Mesothelial cell of epicardium (in vitro differentiated cells): ENCODE results near the gene CD300A. TPM values are rescaled to one million over a fixed set of nuclear protein-coding genes. Genes with fewer than 3 reads are reported as not detected.

Source experiments
- DNase-seq, 2 experiments: peaks; one replicate each; pipeline ENCODE4 v3.0.0; 2021; ENCODE audit warnings: low spot score in 2 of 2; ENCODE audit not compliant: unreplicated experiment in 2 of 2
- H3K27ac Mint-ChIP-seq: 2 replicates; pipeline ENCODE4 v1.8.0; 2021; ENCODE audit warnings: mixed read lengths
- H3K27me3 Mint-ChIP-seq: 2 replicates; pipeline ENCODE4 v1.8.0; 2021; ENCODE audit warnings: low read depth, mixed read lengths
- H3K36me3 Mint-ChIP-seq: 2 replicates; pipeline ENCODE4 v1.8.0; 2021; ENCODE audit warnings: mixed read lengths
- H3K4me1 Mint-ChIP-seq: 2 replicates; pipeline ENCODE4 v1.8.0; 2021; ENCODE audit warnings: mixed read lengths
- H3K4me3 Mint-ChIP-seq: 2 replicates; pipeline ENCODE4 v1.8.0; 2021; ENCODE audit warnings: mild to moderate bottlenecking, moderate library complexity, mixed read lengths
- H3K9me3 Mint-ChIP-seq: 2 replicates; pipeline ENCODE4 v1.8.0; 2021; ENCODE audit warnings: mixed read lengths
- CTCF ChIP-seq: fragments of 200-600 bp; sonication (generic); IDR thresholded peaks from one replicate; pipeline ENCODE4 v1.5.0; 2021; ENCODE audit warnings: antibody characterized with exemption; ENCODE audit not compliant: unreplicated experiment
- total RNA-seq: library from RNA; stranded (reverse); gene quantifications from 3 replicates; pipeline ENCODE4 v1.2.1, GENCODE V29; 2021

The CD300A gene
- total RNA-seq: not detected in 3 replicates

- Mint-ChIP-seq H3K9me3 (no peaks in the 10 kb centered on the region), H3K27ac (no peak within 1 kb of the TSS), H3K27me3 (peaks cover 25% of the 10 kb centered on the region), H3K4me1 (no peaks in the 10 kb centered on the region), H3K36me3 (no peaks in the 10 kb centered on the region), H3K4me3 (no peak within 1 kb of the TSS)
- DNase-seq: no peak
- no peak for TF ChIP-seq CTCF
These were observed at the start of gene CD300A for GRCh38 chr17:74466111-74466827. Gene CD300A (plus strand): TSS chr17:74466634. CDS start chr17:74466704, 70 bp downstream.

- Mint-ChIP-seq H3K36me3 (no peaks in the 10 kb centered on the region), H3K4me1 (peaks cover 4% of the 10 kb centered on the region), H3K27me3 (peaks cover 12% of the 10 kb centered on the region), H3K27ac (no peak overlapping the region), H3K9me3 (peaks cover under 1% of the 10 kb centered on the region), H3K4me3 (no peak overlapping the region)
- no peak for DNase-seq
- TF ChIP-seq CTCF: no peak
These were observed 49.0 kb upstream of the CD300A start for GRCh38 chr17:74417178-74418045.

- H3K27me3 Mint-ChIP-seq: peaks cover 15% of the 10 kb centered on the region
- H3K36me3 Mint-ChIP-seq: no peaks in the 10 kb centered on the region
- no peak for TF ChIP-seq CTCF
- no peak overlapping the region for H3K27ac Mint-ChIP-seq
- peaks cover 4% of the 10 kb centered on the region for H3K9me3 Mint-ChIP-seq
- no peak for DNase-seq
- H3K4me3 Mint-ChIP-seq: no peak overlapping the region
- peaks cover 4% of the 10 kb centered on the region for H3K4me1 Mint-ChIP-seq
These were observed 46.5 kb upstream of the CD300A start for GRCh38 chr17:74419928-74420411.

- H3K4me3 Mint-ChIP-seq: no peak overlapping the region
- DNase-seq: no peak
- H3K36me3 Mint-ChIP-seq: no peaks in the 10 kb centered on the region
- H3K9me3 Mint-ChIP-seq: peaks cover 4% of the 10 kb centered on the region
- TF ChIP-seq CTCF: no peak
- peaks cover 6% of the 10 kb centered on the region for H3K27me3 Mint-ChIP-seq
- peaks cover 19% of the 10 kb centered on the region for H3K4me1 Mint-ChIP-seq
- no peak overlapping the region for H3K27ac Mint-ChIP-seq
These were observed 42.3 kb upstream of the CD300A start for GRCh38 chr17:74424117-74424516.

- no peak for TF ChIP-seq CTCF
- Mint-ChIP-seq H3K36me3 (no peaks in the 10 kb centered on the region), H3K4me1 (peaks cover 18% of the 10 kb centered on the region), H3K27ac (no peak overlapping the region), H3K9me3 (peaks cover 4% of the 10 kb centered on the region), H3K27me3 (peaks cover 6% of the 10 kb centered on the region), H3K4me3 (no peak overlapping the region)
- DNase-seq: no peak
These were observed 41.8 kb upstream of the CD300A start for GRCh38 chr17:74424657-74425056.
